Stimulated activated naive CD4-positive, alpha-beta T cell (primary cell): ENCODE results near the gene DPYD.
A peak's percentile ranks its signal among the peaks of the same experiment; 100 is the strongest.

Source experiments
- DNase-seq, 6 experiments: peaks; one replicate each; lab custom pipeline; 2025; lab: John Stamatoyannopoulos, UW

Gene DPYD

GRCh38 chr1:97143236-97143882, 777.5 kb downstream of the DPYD start:
- DNase-seq = no peak

GRCh38 chr1:97140611-97141010, 780.2 kb downstream of the DPYD start:
- no peak for DNase-seq

GRCh38 chr1:97139512-97139911, 781.3 kb downstream of the DPYD start:
- no peak for DNase-seq

GRCh38 chr1:97138515-97139032, 782.3 kb downstream of the DPYD start:
- DNase-seq = peak in 1 of 6 experiments; percentile 3

- peak in 1 of 6 experiments; percentile 13 for DNase-seq
Observed at GRCh38 chr1:97137862-97138514, 782.8 kb downstream of the DPYD start.

- no peak for DNase-seq
Observed at GRCh38 chr1:97136996-97137395, 783.8 kb downstream of the DPYD start.

- DNase-seq = no peak
Observed at GRCh38 chr1:97135972-97136371, 784.9 kb downstream of the DPYD start.

- no peak for DNase-seq
Observed at GRCh38 chr1:97128426-97128825, 792.4 kb downstream of the DPYD start.

GRCh38 chr1:97123717-97124431, 797.0 kb downstream of the DPYD start:
- no peak for DNase-seq

GRCh38 chr1:97120806-97121205, 800.0 kb downstream of the DPYD start:
- DNase-seq = no peak

- no peak for DNase-seq
Observed at GRCh38 chr1:97119260-97120158, 801.3 kb downstream of the DPYD start.

- no peak for DNase-seq
Observed at GRCh38 chr1:97114842-97115241, 806.0 kb downstream of the DPYD start.

- DNase-seq = no peak
Observed at GRCh38 chr1:97112442-97112841, 808.4 kb downstream of the DPYD start.

GRCh38 chr1:97108179-97108578, 812.7 kb downstream of the DPYD start:
- DNase-seq = no peak

GRCh38 chr1:97105531-97105930, 815.3 kb downstream of the DPYD start:
- DNase-seq = no peak

- DNase-seq = no peak
Observed at GRCh38 chr1:97101509-97101908, 819.3 kb downstream of the DPYD start.

- DNase-seq = no peak
Observed at GRCh38 chr1:97097404-97097925, 823.4 kb downstream of the DPYD start.

- no peak for DNase-seq
Observed at GRCh38 chr1:97095764-97096163, 825.1 kb downstream of the DPYD start.

- no peak for DNase-seq
Observed at GRCh38 chr1:97094247-97094972, 826.4 kb downstream of the DPYD start.

- no peak for DNase-seq
Observed at GRCh38 chr1:97093741-97094140, 827.1 kb downstream of the DPYD start.

GRCh38 chr1:97092824-97093223, 828.0 kb downstream of the DPYD start:
- no peak for DNase-seq
